MG63 (cell line): ENCODE data around the gene ERV3-1. TPM values are rescaled to one million over a fixed set of nuclear protein-coding genes. Genes with fewer than 3 reads are reported as not detected.
"Not testable (repeated sequence)": the region's sequence is repeated elsewhere in the genome, so short reads cannot be mapped to it uniquely, and the experiment has no call there.

ENCODE experiments used
- DNase-seq: peaks from one replicate; pipeline ENCODE4 v3.0.0-alpha.2; 2020
- H3K27me3 ChIP-seq: fragments of 250-450 bp; sonication (Bioruptor Pico); 2 replicates; pipeline ENCODE4 v1.5.1; 2020; ENCODE audit warnings: mild to moderate bottlenecking, moderate library complexity
- H3K36me3 ChIP-seq: fragments of 250-450 bp; sonication (Bioruptor Pico); 2 replicates; pipeline ENCODE4 v1.5.1; 2020; ENCODE audit warnings: mild to moderate bottlenecking, moderate library complexity
- H3K4me3 ChIP-seq: fragments of 250-450 bp; sonication (Bioruptor Pico); 2 replicates; pipeline ENCODE4 v1.5.1; 2020; ENCODE audit warnings: mild to moderate bottlenecking, moderate library complexity
- H3K9me3 ChIP-seq: fragments of 250-450 bp; sonication (Bioruptor Pico); 2 replicates; pipeline ENCODE4 v1.5.1; 2020; ENCODE audit warnings: mild to moderate bottlenecking, moderate library complexity
- total RNA-seq: library from RNA; depleted of rRNA; stranded (reverse); fragments of >200 nt; shearing (Covaris generic); gene quantifications from 2 replicates; pipeline ENCODE4 v1.2.3, GENCODE V29; 2014; ENCODE audit warnings: low replicate concordance; rRNA removed

ERV3-1 gene
- total RNA-seq, 1 experiment from 2014 or later, result 3.7 TPM

- no peaks in the 10 kb centered on the region for H3K27me3 ChIP-seq
- H3K36me3 ChIP-seq, result no peaks in the 10 kb centered on the region
- DNase-seq, result no peak
- peaks cover 17% of the 10 kb centered on the region for H3K9me3 ChIP-seq
- H3K4me3 ChIP-seq, result no peak overlapping the region
These were observed 47.3 kb downstream of the ERV3-1 start for GRCh38 chr7:64959072-64959747.

- peaks cover 5% of the 10 kb centered on the region; the same call in 1 of the 2 replicates for H3K27me3 ChIP-seq
- no peak for DNase-seq
- no peak overlapping the region for H3K4me3 ChIP-seq
- no peaks in the 10 kb centered on the region; the same call in 1 of the 2 replicates for H3K9me3 ChIP-seq
- no peaks in the 10 kb centered on the region for H3K36me3 ChIP-seq
These were observed 55.1 kb downstream of the ERV3-1 start for GRCh38 chr7:64951250-64951848.

- not testable (repeated sequence) for DNase-seq, H3K9me3 ChIP-seq, H3K4me3 ChIP-seq, H3K36me3 ChIP-seq, H3K27me3 ChIP-seq
These were observed 55.8 kb downstream of the ERV3-1 start for GRCh38 chr7:64950673-64951072.

GRCh38 chr7:64948774-64949173 is 57.7 kb downstream of the ERV3-1 start:
- not testable (repeated sequence) for H3K27me3 ChIP-seq, H3K4me3 ChIP-seq

GRCh38 chr7:64947252-64948000 is 59.1 kb downstream of the ERV3-1 start:
- no peak for DNase-seq
- Histone ChIP-seq H3K9me3 (no peaks in the 10 kb centered on the region), H3K27me3 (peaks cover 5% of the 10 kb centered on the region; the same call in 1 of the 2 replicates), H3K4me3 (peak overlapping the region; percentile 19), H3K36me3 (no peaks in the 10 kb centered on the region)

More at GRCh38 chr7:64948774-64949173, 57.7 kb downstream of the ERV3-1 start:
- H3K9me3 ChIP-seq, DNase-seq, H3K36me3 ChIP-seq: not testable (repeated sequence)

- Histone ChIP-seq H3K27me3 (peaks cover 5% of the 10 kb centered on the region; the same call in 1 of the 2 replicates), H3K9me3 (no peaks in the 10 kb centered on the region), H3K36me3 (no peaks in the 10 kb centered on the region), H3K4me3 (no peak overlapping the region)
- peak; percentile 36 for DNase-seq
These were observed 59.7 kb downstream of the ERV3-1 start for GRCh38 chr7:64946772-64947171.

- Histone ChIP-seq H3K9me3 (no peaks in the 10 kb centered on the region), H3K27me3 (peaks cover 5% of the 10 kb centered on the region; the same call in 1 of the 2 replicates), H3K36me3 (no peaks in the 10 kb centered on the region), H3K4me3 (no peak overlapping the region)
- DNase-seq, result peak; percentile 69
These were observed 60.8 kb downstream of the ERV3-1 start for GRCh38 chr7:64945503-64946175.

GRCh38 chr7:64944667-64945502 is 61.6 kb downstream of the ERV3-1 start:
- H3K4me3 ChIP-seq, DNase-seq, H3K36me3 ChIP-seq, H3K27me3 ChIP-seq, H3K9me3 ChIP-seq: not testable (repeated sequence)

Other genes with a start within 250 kb of the ERV3-1 start
- gene ZNF138, start 212.3 kb downstream of the ERV3-1 start, total RNA-seq, result 0.67 TPM in 1 of 2 replicates, not detected in the other
- 1.2 TPM in 2 replicates for gene ZNF273, start 103.4 kb downstream of the ERV3-1 start, total RNA-seq
- 0.94 and 3.7 TPM in 2 replicates for gene ZNF117, start 15.7 kb downstream of the ERV3-1 start, total RNA-seq